ENCODE measurements around the gene NCOA5.
A peak's percentile ranks its signal among the peaks of the same experiment; 100 is the strongest.

The NCOA5 gene

GRCh38 chr20:46034039-46034438 lies 55.7 kb downstream of the NCOA5 start:
- DNase-seq: no peak

- DNase-seq: no peak
Measured at GRCh38 chr20:46031701-46032254, 58.0 kb downstream of the NCOA5 start.

- no peak for DNase-seq
Measured at GRCh38 chr20:46031014-46031569, 58.7 kb downstream of the NCOA5 start.

GRCh38 chr20:46030284-46031013 lies 59.3 kb downstream of the NCOA5 start:
- no peak for DNase-seq

- no peak for DNase-seq
Measured at GRCh38 chr20:46028772-46029371, 60.9 kb downstream of the NCOA5 start, which contains the start of gene SLC12A5. Gene SLC12A5, plus strand, starts transcription at chr20:46029215. Its CDS starts 130 bp downstream, at chr20:46029345.

- no peak for DNase-seq
Measured at GRCh38 chr20:46028110-46028509, 61.7 kb downstream of the NCOA5 start.

GRCh38 chr20:46027245-46027853 lies 62.4 kb downstream of the NCOA5 start:
- DNase-seq: peak in 1 of 2 donors; percentile 38

GRCh38 chr20:46025376-46025783 lies 64.4 kb downstream of the NCOA5 start:
- DNase-seq: no peak

GRCh38 chr20:46023999-46024398 lies 65.8 kb downstream of the NCOA5 start:
- DNase-seq: no peak

- no peak for DNase-seq
Measured at GRCh38 chr20:46023148-46023484, 66.6 kb downstream of the NCOA5 start.

GRCh38 chr20:46022411-46023147 lies 67.2 kb downstream of the NCOA5 start:
- peak; percentile 76 to 77 for DNase-seq

- peak; percentile 39 to 51 for DNase-seq
Measured at GRCh38 chr20:46021361-46022359, 68.1 kb downstream of the NCOA5 start.

GRCh38 chr20:46020555-46020954 lies 69.2 kb downstream of the NCOA5 start:
- DNase-seq: no peak

GRCh38 chr20:46018611-46019010 lies 71.2 kb downstream of the NCOA5 start:
- no peak for DNase-seq

- no peak for DNase-seq
Measured at GRCh38 chr20:46018112-46018511, 71.7 kb downstream of the NCOA5 start.

GRCh38 chr20:46017272-46017671 lies 72.5 kb downstream of the NCOA5 start:
- DNase-seq: no peak

- no peak for DNase-seq
Measured at GRCh38 chr20:46014517-46015396, 75.0 kb downstream of the NCOA5 start.

GRCh38 chr20:46013829-46014516 lies 75.8 kb downstream of the NCOA5 start:
- peak; percentile 70 to 74 for DNase-seq

- DNase-seq: no peak
Measured at GRCh38 chr20:46013322-46013828, 76.4 kb downstream of the NCOA5 start.

- DNase-seq: no peak
Measured at GRCh38 chr20:46012921-46013320, 76.8 kb downstream of the NCOA5 start.

All from CD4-positive, alpha-beta T cell treated with Interleukin-4 for 1 hour (primary cell).